Vagina (tissue), 2 donors: ENCODE measurements around the gene PARD3. TPM values are rescaled to one million over a fixed set of nuclear protein-coding genes. Genes with fewer than 3 reads are reported as not detected.

Source experiments
- DNase-seq, 2 donors: peaks; one replicate each; pipeline ENCODE4 v3.0.0-alpha.2; 2017; ENCODE audit errors: extremely low spot score in 2 of 2
- H3K27ac ChIP-seq: fragments of 200-600 bp; sonication (generic); one replicate; pipeline ENCODE4 v1.5.1; 2019
- H3K27me3 ChIP-seq: fragments of 200-600 bp; sonication (generic); one replicate; pipeline ENCODE4 v1.5.1; 2019
- H3K36me3 ChIP-seq, 2 donors: fragments of 200-600 bp; sonication (generic); one replicate each; pipeline ENCODE4 v1.5.1; 2017 to 2019
- H3K4me1 ChIP-seq: fragments of 200-600 bp; sonication (generic); one replicate; pipeline ENCODE4 v1.5.1; 2019
- H3K4me3 ChIP-seq, 2 donors: fragments of 200-600 bp; sonication (generic); 1 replicate in 1 of 2; 2 replicates in 1 of 2; pipeline ENCODE4 v1.5.1; 2016 to 2019
- H3K9me3 ChIP-seq: fragments of 200-600 bp; sonication (generic); one replicate; pipeline ENCODE4 v1.5.1; 2019
- CTCF ChIP-seq, 3 experiments: fragments of 450-650 bp in 2 of 3; fragments of 200-600 bp in 1 of 3; sonication (generic) in 1 of 3; IDR thresholded peaks; one replicate each; pipeline ENCODE4 v1.5.1; 2017 to 2019; ENCODE audit warnings: antibody characterized with exemption in 3 of 3, mild to moderate bottlenecking in 2 of 3, moderate library complexity in 2 of 3
- POLR2A ChIP-seq, 2 donors: fragments of 450-650 bp; IDR thresholded peaks; one replicate each; pipeline ENCODE4 v1.6.1; 2017; ENCODE audit warnings: antibody characterized with exemption in 2 of 2, mild to moderate bottlenecking in 2 of 2, moderate library complexity in 2 of 2
- POLR2AphosphoS5 ChIP-seq, 2 donors: sonication (generic); formaldehyde crosslinking; IDR thresholded peaks; one replicate each; pipeline ENCODE4 v1.9.0; 2017; ENCODE audit warnings: antibody characterized with exemption in 2 of 2, mild to moderate bottlenecking in 2 of 2, low read depth in 1 of 2; ENCODE audit not compliant: insufficient read depth in 1 of 2
- intact Hi-C: fragments of 100-400 bp; cut with DNase I; formaldehyde crosslinking; loops from one replicate; pipeline ENCODE4 v1.15.1; 2023
- small RNA-seq: library from RNA; depleted of rRNA; stranded (forward); fragments of <200 nt; gene quantifications from one replicate; pipeline ENCODE3, GENCODE V24; 2016
- total RNA-seq: library from RNA; depleted of rRNA; stranded (reverse); fragments of >200 nt; gene quantifications from one replicate; pipeline ENCODE4 v1.2.3, GENCODE V29; 2016

The PARD3 gene
- total RNA-seq, 1 donor from 2014 or later, result 95.5 TPM

GRCh38 chr10:34063592-34063991 is 751.5 kb downstream of the PARD3 start:
- Histone ChIP-seq H3K4me3 (no peak overlapping the region), H3K4me1 (peaks cover 11% of the 10 kb centered on the region), H3K36me3 (no peaks in the 10 kb centered on the region), H3K9me3 (no peaks in the 10 kb centered on the region), H3K27ac (no peak overlapping the region), H3K27me3 (no peaks in the 10 kb centered on the region)
- TF ChIP-seq POLR2AphosphoS5 (IDR thresholded peaks at IDR 0.05; ENCODE audit: insufficient read depth in 1 of 2, low read depth in 1 of 2), result no peak
- no peak for TF ChIP-seq POLR2A (IDR thresholded peaks at IDR 0.05)
- TF ChIP-seq CTCF (IDR thresholded peaks at IDR 0.05), result no peak
- no peak for DNase-seq
- intact Hi-C loops, result no loop called here

GRCh38 chr10:34061841-34062240 is 753.3 kb downstream of the PARD3 start:
- H3K36me3 ChIP-seq, result no peaks in the 10 kb centered on the region
- no peak overlapping the region for H3K4me3 ChIP-seq
- H3K9me3 ChIP-seq, result no peaks in the 10 kb centered on the region
- no peaks in the 10 kb centered on the region for H3K27me3 ChIP-seq
- H3K27ac ChIP-seq, result no peak overlapping the region
- peaks cover 19% of the 10 kb centered on the region for H3K4me1 ChIP-seq
- intact Hi-C loops, result no loop called here
- DNase-seq, result no peak
- TF ChIP-seq POLR2A (IDR thresholded peaks at IDR 0.05) (no peak), CTCF (IDR thresholded peaks at IDR 0.05) (no peak), POLR2AphosphoS5 (IDR thresholded peaks at IDR 0.05; ENCODE audit: insufficient read depth in 1 of 2, low read depth in 1 of 2) (no peak)

Small RNA genes within 50 kb of the gene (small RNA-seq; reads per million reads assigned to genes)
- gene ELOBP4, result not detected
- gene RF00019, result not detected
- gene RPL37P18, result not detected
